HG03108 (cell line): ENCODE data around the gene WNT16.

ENCODE experiments used
- ATAC-seq: cut with Tn5 transposase; IDR thresholded peaks from one replicate; pipeline ENCODE4 v1.9.1; 2021; ENCODE audit warnings: moderate library complexity; ENCODE audit not compliant: unreplicated experiment

Gene WNT16

DNA sequence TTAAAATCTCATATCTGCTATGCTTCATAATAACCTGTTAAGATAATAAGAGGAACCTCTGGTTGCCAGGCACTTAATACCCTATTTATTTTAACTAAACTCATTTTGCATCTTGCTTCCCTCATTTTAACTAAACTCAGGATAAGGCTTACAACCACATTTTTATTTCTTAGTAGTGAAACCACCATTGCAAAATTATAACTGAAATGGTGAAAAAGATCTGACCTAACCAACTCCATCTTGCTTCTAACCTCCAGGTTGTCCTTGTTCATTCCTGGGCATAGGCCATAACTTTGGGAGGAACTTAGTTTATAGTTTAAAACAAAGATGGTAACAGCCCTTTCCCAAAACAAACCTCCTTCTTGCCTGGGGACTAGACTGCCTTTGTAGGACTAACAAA is 61.3 kb downstream of the WNT16 start:
- ATAC-seq, result no peak

DNA sequence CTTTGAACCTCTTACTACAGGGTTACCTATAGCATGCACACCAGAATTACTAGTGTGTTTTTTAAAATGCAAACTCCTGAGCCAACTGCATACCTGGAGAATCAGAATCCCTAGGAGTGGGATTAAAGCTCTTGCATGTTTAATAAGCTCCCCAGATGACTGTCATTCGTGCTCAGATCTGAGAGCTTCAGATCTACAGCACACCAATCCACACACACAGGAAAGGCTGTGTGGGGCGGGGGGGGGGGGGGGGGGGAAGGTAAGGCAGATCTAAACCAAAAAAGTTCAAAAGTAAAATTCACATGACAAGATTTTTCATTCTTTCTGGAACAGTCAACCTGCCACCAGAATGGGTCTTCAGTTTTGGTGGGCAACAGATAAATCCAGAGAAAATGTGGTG is 61.8 kb downstream of the WNT16 start:
- ATAC-seq, result no peak
